HG02943 (cell line): ENCODE results near the gene SH3RF3.

Experiments used
- ATAC-seq: cut with Tn5 transposase; IDR thresholded peaks from one replicate; pipeline ENCODE4 v1.9.1; 2021; ENCODE audit warnings: mild to moderate bottlenecking, low read depth, moderate library complexity; ENCODE audit not compliant: unreplicated experiment

The SH3RF3 gene

DNA sequence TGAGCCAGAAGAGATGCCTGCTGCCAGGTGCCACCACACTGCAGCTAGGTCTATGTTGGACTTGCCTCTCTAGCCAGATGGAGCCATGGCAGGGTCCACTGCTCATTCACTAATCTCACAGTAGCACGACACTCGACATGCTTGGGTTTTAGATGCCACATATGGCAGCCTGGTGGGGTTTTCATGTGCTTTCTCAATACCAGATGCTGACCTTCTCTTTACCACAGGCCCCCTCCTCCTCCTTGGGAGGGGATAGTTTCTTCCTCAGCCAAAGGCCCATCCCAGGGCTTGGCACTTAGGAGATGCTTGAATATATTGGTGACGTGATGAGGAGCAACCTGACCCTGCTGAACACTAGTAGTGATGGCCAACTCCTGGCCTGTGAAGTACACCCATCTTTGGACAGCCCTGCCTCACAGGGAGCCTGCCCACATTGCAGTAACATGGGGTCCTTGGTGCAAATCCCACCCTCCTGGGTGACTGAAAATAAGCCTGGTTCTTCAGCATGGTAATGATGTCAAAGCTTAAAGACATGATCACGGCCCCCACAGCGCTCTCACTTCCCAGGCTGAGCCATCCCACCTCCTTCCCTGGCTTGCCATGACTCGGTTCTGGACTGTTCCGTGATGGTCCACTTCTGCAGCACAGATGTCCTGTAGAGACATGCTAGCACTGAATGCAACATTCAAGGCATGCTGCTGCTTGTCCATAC lies 227.5 kb downstream of the SH3RF3 start:
- no peak for ATAC-seq

GRCh38 chr2:109364217-109364616 lies 235.2 kb downstream of the SH3RF3 start:
- ATAC-seq = no peak

- no peak for ATAC-seq
Observed at GRCh38 chr2:109365131-109365530, 236.1 kb downstream of the SH3RF3 start.

DNA sequence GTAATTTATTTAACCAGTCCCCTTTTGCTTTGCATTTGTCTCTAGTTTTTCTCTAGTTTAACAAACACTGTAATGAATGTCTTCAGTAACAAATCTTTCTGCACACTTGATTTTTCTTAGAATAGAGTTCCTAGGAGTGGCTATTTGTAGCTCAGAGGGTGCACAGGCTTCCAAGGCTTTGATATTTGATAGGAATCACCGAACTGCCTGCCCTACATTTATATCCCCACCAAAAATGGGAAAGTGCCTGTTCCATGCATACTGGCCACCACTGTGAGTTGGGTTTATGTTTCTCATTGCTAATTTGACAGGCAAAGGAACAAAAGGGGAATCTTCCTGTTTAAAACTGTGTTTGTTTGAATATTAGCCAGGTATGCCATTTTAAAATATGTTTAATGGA lies 238.7 kb downstream of the SH3RF3 start:
- ATAC-seq = no peak

DNA sequence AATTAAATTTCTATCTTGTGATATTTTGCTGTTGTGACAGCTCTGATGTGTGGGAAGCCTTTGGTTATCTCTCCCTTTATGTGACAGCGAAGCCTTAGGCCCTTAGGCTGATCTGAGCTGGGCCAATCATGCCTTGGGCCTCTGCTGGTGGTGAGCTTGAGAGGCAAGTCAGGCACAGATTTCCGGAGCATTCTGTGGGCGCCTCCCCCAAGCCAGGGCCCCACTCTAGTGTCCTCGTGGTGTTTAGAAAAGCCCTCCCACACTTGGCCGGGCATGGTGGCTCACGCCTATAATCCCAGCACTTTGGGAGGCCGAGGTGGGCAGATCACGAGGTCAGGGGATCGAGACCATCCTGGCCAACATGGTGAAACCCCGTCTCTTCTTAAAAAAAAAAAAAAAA lies 239.8 kb downstream of the SH3RF3 start:
- no peak for ATAC-seq

DNA sequence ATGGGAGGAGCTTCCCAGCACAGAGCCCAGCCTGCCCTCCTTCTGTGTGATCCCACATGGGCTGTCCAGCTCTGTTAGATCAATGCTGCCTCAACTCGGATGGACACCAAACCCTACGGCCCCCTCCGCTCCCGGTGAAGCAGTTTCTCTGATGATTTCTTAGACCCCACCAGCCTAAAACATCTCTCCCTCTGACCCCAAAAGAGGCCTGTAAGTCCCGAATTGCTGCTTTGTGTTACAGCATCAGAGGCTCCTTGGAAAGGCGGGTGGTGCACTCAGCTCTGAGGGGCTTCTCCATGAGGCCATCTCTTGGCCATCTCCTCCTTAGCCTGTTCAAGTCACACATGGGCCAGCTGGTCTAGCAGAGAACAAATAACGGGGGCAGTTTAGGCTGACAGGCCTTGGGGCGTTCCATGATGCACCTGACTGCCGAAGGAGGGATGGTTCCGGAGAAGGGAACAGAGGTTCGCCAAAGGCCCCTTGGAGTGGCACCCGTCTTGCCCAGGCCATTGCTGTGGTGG lies 240.7 kb downstream of the SH3RF3 start:
- no peak for ATAC-seq

DNA sequence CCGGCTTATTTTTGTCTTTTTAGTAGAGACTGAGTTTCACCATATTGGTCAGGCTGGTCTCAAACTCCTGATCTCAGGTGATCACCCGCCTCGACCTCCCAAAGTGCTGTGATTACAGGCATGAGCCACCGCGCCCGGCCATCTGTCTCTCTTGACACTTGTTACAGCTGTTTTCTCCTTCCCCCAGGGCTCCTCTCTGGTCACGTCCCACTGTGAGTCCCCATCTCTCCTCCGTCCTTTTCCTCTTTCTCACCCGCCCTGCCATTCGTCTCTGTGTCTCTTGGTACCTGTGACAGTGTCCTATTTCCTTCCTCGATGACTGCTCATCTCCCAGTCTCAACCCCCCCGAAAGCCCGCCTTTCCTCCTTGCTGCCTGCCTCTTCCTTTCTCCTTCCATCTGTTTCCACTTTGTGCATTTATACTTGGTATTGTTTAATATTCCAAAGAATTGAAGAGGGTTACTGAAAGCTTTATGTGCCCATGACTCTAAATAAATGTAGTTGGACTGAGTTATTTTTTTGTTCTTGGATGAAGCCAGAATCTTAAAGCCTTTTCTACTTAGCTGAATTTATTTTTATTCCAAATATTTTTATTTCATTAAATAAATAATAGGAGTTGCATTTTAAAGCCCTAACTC lies 241.5 kb downstream of the SH3RF3 start:
- ATAC-seq = no peak

DNA sequence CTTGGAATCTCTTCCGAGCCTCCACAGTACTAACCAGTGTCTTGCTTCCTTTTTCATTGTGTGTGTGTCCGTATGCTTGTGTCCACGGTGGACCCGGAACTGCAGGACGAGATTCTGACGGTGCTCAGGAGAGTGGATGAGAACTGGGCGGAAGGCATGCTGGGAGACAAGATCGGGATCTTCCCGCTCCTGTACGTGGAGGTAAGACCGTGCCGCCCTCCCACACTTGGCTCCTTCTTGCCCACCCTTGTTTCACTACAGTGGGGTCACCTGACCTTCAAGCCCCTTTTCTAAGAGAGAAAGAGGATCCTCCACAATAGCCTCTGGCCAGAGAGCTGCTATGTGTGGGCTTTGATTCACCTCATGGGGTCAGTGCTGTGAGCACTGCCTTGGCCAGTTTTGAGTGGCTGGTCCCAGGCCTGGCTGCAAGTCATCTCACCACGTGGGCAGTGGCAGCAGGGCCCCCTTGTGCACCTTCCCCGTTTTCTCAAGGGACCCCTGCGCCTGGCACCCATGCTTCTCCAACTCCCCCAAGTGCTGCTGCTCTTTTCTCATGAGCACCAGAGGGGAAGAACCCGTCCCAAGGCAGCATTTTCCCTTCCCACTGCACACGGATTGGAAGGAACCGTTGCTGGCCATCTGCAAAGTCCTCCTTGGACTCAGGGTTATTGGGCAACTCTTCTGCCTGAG lies 242.6 kb downstream of the SH3RF3 start:
- ATAC-seq = no peak

- ATAC-seq = no peak
Observed at GRCh38 chr2:109372171-109372568, 243.2 kb downstream of the SH3RF3 start.

GRCh38 chr2:109372614-109373013 lies 243.6 kb downstream of the SH3RF3 start:
- ATAC-seq = no peak

GRCh38 chr2:109373791-109374547 lies 245.0 kb downstream of the SH3RF3 start:
- no peak for ATAC-seq

DNA sequence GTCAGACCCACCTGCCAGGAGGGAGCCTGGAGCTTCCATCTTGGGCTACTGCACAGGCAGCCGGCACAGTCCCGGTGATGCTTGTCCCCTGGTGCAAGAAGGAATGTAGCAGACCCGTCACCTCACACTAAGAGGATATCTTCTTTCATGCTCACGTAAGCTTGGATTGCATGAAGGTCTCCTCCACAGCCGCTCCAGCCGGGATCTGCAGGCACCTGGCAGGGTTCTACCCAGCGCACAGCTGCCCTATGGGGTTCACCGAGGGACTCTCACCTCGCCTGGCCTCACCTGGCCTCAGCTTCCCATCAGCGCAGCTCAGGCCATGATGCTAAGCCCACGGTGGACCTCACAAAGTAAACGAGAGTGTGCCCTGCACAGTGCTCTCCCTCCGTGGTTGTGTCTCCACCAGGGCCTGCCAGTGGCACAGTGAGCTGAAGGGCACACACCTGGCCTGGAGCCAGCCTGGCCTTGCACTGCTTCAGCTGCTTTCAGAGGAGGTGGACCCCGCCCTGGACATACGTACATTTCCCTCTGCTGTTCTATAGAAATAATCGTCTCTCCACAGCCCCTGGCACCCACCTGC lies 245.6 kb downstream of the SH3RF3 start:
- no peak for ATAC-seq

GRCh38 chr2:109375131-109375561 lies 246.1 kb downstream of the SH3RF3 start:
- ATAC-seq = no peak

DNA sequence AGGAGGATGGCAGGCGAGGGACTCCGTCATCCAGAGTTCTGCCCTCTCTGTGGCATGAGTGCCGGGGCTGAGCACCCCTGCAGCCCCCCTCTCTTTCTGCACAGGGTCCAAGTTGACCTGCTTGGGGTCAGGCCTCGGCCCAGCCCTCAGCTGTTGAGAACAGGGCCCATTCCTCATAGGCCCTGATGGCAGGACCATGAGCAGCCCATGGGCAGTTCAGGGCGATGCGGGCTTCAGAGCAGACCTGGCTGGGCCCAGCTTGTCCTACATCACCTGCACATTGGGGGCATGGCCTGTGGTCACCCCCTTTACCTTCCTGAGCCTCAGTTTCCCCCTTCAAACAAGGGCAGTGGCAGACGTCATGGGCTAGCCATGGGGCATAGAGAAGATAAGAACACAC lies 246.7 kb downstream of the SH3RF3 start:
- ATAC-seq = no peak

GRCh38 chr2:109376115-109376514 lies 247.1 kb downstream of the SH3RF3 start:
- no peak for ATAC-seq

GRCh38 chr2:109376796-109377495 lies 247.9 kb downstream of the SH3RF3 start:
- ATAC-seq = no peak

GRCh38 chr2:109377976-109378375 lies 249.0 kb downstream of the SH3RF3 start:
- no peak for ATAC-seq

DNA sequence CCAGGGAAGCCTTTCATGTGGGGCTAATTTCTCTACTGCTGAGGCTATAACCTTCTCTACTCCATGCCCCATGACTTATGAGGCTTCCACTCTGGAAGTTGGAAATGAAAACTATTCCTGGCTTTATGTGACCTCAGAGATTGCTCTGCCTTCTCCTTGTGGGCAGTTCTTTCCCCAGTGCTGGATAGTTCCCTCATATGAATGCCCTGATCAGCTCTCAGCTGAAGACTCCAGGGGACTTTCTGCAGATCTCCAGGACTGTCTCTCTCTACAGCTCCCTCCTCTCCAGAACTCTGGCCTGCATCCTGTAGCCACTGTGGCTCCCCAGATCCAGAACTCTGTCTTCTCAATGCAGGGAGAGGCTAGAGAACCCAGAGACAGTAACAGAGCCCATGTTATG lies 249.7 kb downstream of the SH3RF3 start:
- no peak for ATAC-seq

DNA sequence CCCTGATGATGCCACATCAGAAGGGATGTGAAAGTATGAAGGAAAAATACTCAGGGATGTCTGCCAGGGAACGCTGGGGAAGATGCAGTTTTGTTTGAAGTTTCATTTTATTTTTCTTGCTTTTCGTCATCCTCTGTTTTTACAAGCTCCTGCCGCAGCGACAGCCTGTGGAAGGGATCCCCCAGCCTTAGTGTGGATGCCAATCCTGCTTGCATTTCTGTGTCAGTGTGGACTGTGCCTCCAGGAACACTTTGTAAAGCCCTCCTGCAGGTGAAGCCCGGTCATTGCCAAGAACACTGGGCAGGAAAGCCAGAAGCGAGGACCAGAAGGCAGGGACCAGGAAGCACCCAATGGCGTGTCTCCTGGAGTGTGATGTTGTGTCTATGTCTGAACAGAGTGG lies 250.5 kb downstream of the SH3RF3 start:
- ATAC-seq = no peak
